Naive thymus-derived CD4-positive, alpha-beta T cell (primary cell): ENCODE results near the gene SAP30BP. TPM values are rescaled to one million over a fixed set of nuclear protein-coding genes. Genes with fewer than 3 reads are reported as not detected.
A peak's percentile ranks its signal among the peaks of the same experiment; 100 is the strongest.

Source experiments
- ATAC-seq: fragments of 150-1000 bp; cut with Tn5 transposase; 2 replicates; pipeline ENCODE4 v1.10.0; 2021; ENCODE audit warnings: mild to moderate bottlenecking, moderate library complexity
- CTCF ChIA-PET: fragments of 350-600 bp; sonication (Branson Sonifier 250); formaldehyde crosslinking; loops from one replicate; lab custom pipeline; 2021; ENCODE audit warnings: antibody characterized with exemption; lab: Charles Lee
- POLR2A ChIA-PET: fragments of 350-600 bp; sonication (Branson Sonifier 250); formaldehyde crosslinking; loops from one replicate; lab custom pipeline; 2021; ENCODE audit warnings: antibody characterized with exemption, inconsistent platforms; lab: Charles Lee
- DNase-seq, 9 donors: peaks; one replicate each; pipeline versions ENCODE4 v3.0.0 to v3.0.0-alpha.2; 2020 to 2022; ENCODE audit warnings: mixed read lengths in 1 of 9
- H3K27ac ChIP-seq: one replicate; pipeline ENCODE4 v1.7.0; 2013; ENCODE audit warnings: mild to moderate bottlenecking, low read depth, low read length, moderate library complexity
- H3K27me3 ChIP-seq, 2 donors: one replicate each; pipeline ENCODE4 v1.7.0; 2013; ENCODE audit warnings: low read length in 2 of 2, mild to moderate bottlenecking in 2 of 2, moderate library complexity in 2 of 2; ENCODE audit not compliant: control insufficient read depth in 2 of 2, insufficient read depth in 2 of 2
- H3K36me3 ChIP-seq, 3 experiments: 1 replicate in 2 of 3; 2 replicates in 1 of 3; pipeline ENCODE4 v1.7.0; 2013; ENCODE audit warnings: low read length in 3 of 3, mild to moderate bottlenecking in 3 of 3, moderate library complexity in 1 of 3; ENCODE audit not compliant: insufficient read depth in 3 of 3, control insufficient read depth in 2 of 3
- H3K4me1 ChIP-seq, 2 donors: one replicate each; pipeline ENCODE4 v1.7.0; 2013; ENCODE audit warnings: low read length in 2 of 2, mild to moderate bottlenecking in 2 of 2, moderate library complexity in 1 of 2; ENCODE audit not compliant: control insufficient read depth in 2 of 2, insufficient read depth in 2 of 2
- H3K4me3 ChIP-seq: 2 replicates; pipeline ENCODE4 v1.7.0; 2013; ENCODE audit warnings: mild to moderate bottlenecking, low read length
- H3K9me3 ChIP-seq, 3 experiments: 1 replicate in 2 of 3; 2 replicates in 1 of 3; pipeline ENCODE4 v1.7.0; 2013; ENCODE audit warnings: low read length in 3 of 3; ENCODE audit not compliant: control insufficient read depth in 2 of 3
- H3K27ac Mint-ChIP-seq, 9 donors: one replicate each; pipeline ENCODE4 v1.8.0; 2020 to 2022; ENCODE audit warnings: mixed read lengths in 9 of 9, mild to moderate bottlenecking in 8 of 9, moderate library complexity in 5 of 9, inconsistent platforms in 2 of 9
- H3K27me3 Mint-ChIP-seq, 5 donors: one replicate each; pipeline ENCODE4 v1.8.0; 2021 to 2022; ENCODE audit warnings: mixed read lengths in 5 of 5, mild to moderate bottlenecking in 1 of 5
- H3K36me3 Mint-ChIP-seq, 5 donors: one replicate each; pipeline ENCODE4 v1.8.0; 2020 to 2022; ENCODE audit warnings: mixed read lengths in 5 of 5, mild to moderate bottlenecking in 3 of 5, inconsistent platforms in 1 of 5
- H3K4me1 Mint-ChIP-seq, 7 donors: one replicate each; pipeline ENCODE4 v1.8.0; 2020 to 2022; ENCODE audit warnings: mixed read lengths in 7 of 7, mild to moderate bottlenecking in 3 of 7, inconsistent platforms in 1 of 7
- H3K4me3 Mint-ChIP-seq, 10 donors: one replicate each; pipeline ENCODE4 v1.8.0; 2020 to 2022; ENCODE audit warnings: mild to moderate bottlenecking in 10 of 10, mixed read lengths in 10 of 10, moderate library complexity in 6 of 10, inconsistent platforms in 2 of 10
- H3K9me3 Mint-ChIP-seq, 11 donors: one replicate each; pipeline ENCODE4 v1.8.0; 2020 to 2022; ENCODE audit warnings: mixed read lengths in 11 of 11, mild to moderate bottlenecking in 4 of 11, inconsistent platforms in 1 of 11, moderate library complexity in 1 of 11
- intact Hi-C, 2 donors: fragments of 100-400 bp; cut with micrococcal nuclease; formaldehyde crosslinking; loops; one replicate each; pipeline ENCODE4 v1.15.1; 2023
- polyA plus RNA-seq, 2 donors: library from polyadenylated mRNA; unstranded; fragments of 300-500 nt; fragmentation: Illumina TruSeq; gene quantifications; one replicate each; pipeline ENCODE4 v1.2.3, GENCODE V29; 2021
- total RNA-seq, 6 experiments: library from RNA in 5 of 6; stranded (reverse) in 5 of 6; gene quantifications; 1 replicate in 5 of 6; 2 replicates in 1 of 6; pipeline ENCODE4 v1.2.3 and lab custom pipeline; 2021 to 2026

Gene SAP30BP
- total and polyA plus RNA-seq, 7 experiments from 2014 or later: 69.5 to 198 (median 114) TPM

GRCh38 chr17:75662511-75662910 lies 4.6 kb upstream of the SAP30BP start:
- H3K4me3 Mint-ChIP-seq: peak overlapping the region in 1 of 10 donors; percentile 32
- H3K27ac ChIP-seq: no peak overlapping the region
- H3K9me3 ChIP-seq: no peaks in the 10 kb centered on the region
- ChIA-PET CTCF (interaction anchor here (0.6 to 1.7 kb wide), 3 partner anchors 10 to 975 kb away, joined by 3 to 4 read pairs (median 3); no protein-coding TSS in a partner anchor), POLR2A (no interaction called here)
- H3K4me1 Mint-ChIP-seq: peaks cover 2 to 14% (median 6%) of the 10 kb centered on the region in 7 donors
- intact Hi-C loops: no loop called here
- DNase-seq (no peak), ATAC-seq (no peak)
- no peak overlapping the region for H3K4me3 ChIP-seq
- no peaks in the 10 kb centered on the region for H3K27me3 Mint-ChIP-seq
- H3K27me3 ChIP-seq: no peaks in the 10 kb centered on the region
- no peak overlapping the region for H3K27ac Mint-ChIP-seq
- peaks cover 4 to 34% (median 8%) of the 10 kb centered on the region in 5 donors for H3K36me3 Mint-ChIP-seq
- peaks cover 0 to 54% (median 4%) of the 10 kb centered on the region in 3 experiments for H3K36me3 ChIP-seq
- peaks cover 9 to 12% of the 10 kb centered on the region in 2 donors for H3K4me1 ChIP-seq
- no peaks in the 10 kb centered on the region for H3K9me3 Mint-ChIP-seq

DNA sequence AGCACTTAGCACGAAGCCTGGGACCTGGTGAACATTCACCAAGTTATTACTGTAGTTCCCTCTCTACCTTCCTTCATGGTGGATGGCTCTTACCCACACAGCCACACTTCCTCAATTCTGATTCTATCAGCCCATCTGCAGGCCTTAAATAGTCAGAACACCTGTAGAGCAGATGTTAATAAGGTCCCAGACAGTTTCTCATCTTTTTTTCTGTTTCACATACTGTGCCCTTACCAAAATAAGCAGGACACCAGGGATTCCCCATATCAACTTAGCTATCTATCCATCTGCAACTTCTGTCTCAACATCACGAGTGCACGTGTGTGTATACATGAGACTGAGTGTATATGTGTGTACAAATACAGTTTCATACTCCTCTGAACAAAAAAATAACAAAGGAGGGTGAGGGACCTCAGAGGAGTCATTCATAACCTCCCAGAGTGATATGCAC lies 3.0 kb upstream of the SAP30BP start:
- DNase-seq (no peak), ATAC-seq (no peak)
- intact Hi-C loops: no loop called here
- peaks cover 0 to 52% (median 4%) of the 10 kb centered on the region in 3 experiments for H3K36me3 ChIP-seq
- Mint-ChIP-seq H3K9me3 (no peaks in the 10 kb centered on the region), H3K27me3 (no peaks in the 10 kb centered on the region), H3K27ac (no peak overlapping the region), H3K4me1 (peaks cover 4 to 26% (median 7%) of the 10 kb centered on the region in 7 donors), H3K36me3 (peaks cover 4 to 39% (median 13%) of the 10 kb centered on the region in 5 donors), H3K4me3 (no peak overlapping the region)
- H3K4me3 ChIP-seq: no peak overlapping the region
- H3K4me1 ChIP-seq: peaks cover 19 to 21% of the 10 kb centered on the region in 2 donors
- no peaks in the 10 kb centered on the region for H3K27me3 ChIP-seq
- ChIA-PET CTCF (no interaction called here), POLR2A (no interaction called here)
- H3K27ac ChIP-seq: no peak overlapping the region
- H3K9me3 ChIP-seq: no peaks in the 10 kb centered on the region

DNA sequence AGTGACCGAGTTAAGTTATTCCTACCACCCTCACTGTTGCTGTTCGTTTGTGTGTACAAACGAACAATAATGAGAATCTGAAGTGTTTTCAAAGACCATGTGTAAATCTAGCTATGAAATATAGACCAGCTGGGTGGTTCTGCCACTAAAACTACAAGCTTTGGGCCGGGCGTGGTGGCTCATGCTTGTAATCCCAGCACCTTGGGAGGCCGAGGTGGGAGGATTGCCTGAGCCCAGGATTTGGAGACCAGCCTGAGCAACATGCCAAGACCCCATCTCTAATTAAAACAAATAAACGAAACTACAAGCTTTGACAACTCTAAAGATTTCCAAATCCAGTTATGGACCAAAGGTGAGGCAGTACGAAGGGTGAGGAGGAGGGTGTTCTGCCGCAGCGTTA lies 1.2 kb upstream of the SAP30BP start:
- Mint-ChIP-seq H3K4me3 (peak overlapping the region in 5 of 10 donors; percentile 59 to 68 (median 63)), H3K27ac (peak overlapping the region in 5 of 9 donors; percentile 6 to 83 (median 60)), H3K36me3 (peaks cover 8 to 41% (median 20%) of the 10 kb centered on the region in 5 donors), H3K4me1 (peaks cover 11 to 34% (median 15%) of the 10 kb centered on the region in 7 donors), H3K27me3 (no peaks in the 10 kb centered on the region), H3K9me3 (no peaks in the 10 kb centered on the region)
- no peak for ATAC-seq
- H3K4me1 ChIP-seq: peaks cover 21 to 24% of the 10 kb centered on the region in 2 donors
- CTCF ChIA-PET: interaction anchor here (0.6 to 1.9 kb wide), 6 partner anchors 9 to 189 kb away, joined by 3 to 6 read pairs (median 4); partner anchors contain the start of genes SMIM5 and WBP2
- intact Hi-C loops: loop anchor here (2.0 to 5.0 kb wide), 4 partner anchors 83 to 794 kb away; partner anchors contain the start of genes CASKIN2 (in 1 of the 2), FDXR (in 1 of the 2), PRPSAP1 (in 1 of the 2) and TSEN54 (in 1 of the 2)
- DNase-seq: no peak
- no peaks in the 10 kb centered on the region for H3K27me3 ChIP-seq
- H3K4me3 ChIP-seq: peak overlapping the region; percentile 99
- peaks cover 7 to 53% (median 10%) of the 10 kb centered on the region in 3 experiments for H3K36me3 ChIP-seq
- H3K9me3 ChIP-seq: no peaks in the 10 kb centered on the region
- peak overlapping the region; percentile 96 for H3K27ac ChIP-seq
- POLR2A ChIA-PET: interaction anchor here (0.6 to 2.3 kb wide), 13 partner anchors 8 to 621 kb away, joined by 3 to 16 read pairs (median 4); partner anchors contain the start of genes GALK1, SLC25A19 and UNK

GRCh38 chr17:75667825-75668224 lies 687 bp downstream of the SAP30BP start:
- POLR2A ChIA-PET: interaction anchor here (0.9 to 2.3 kb wide), 7 partner anchors 10 to 108 kb away, joined by 3 to 16 read pairs (median 4); no protein-coding TSS in a partner anchor
- H3K9me3 Mint-ChIP-seq: no peaks in the 10 kb centered on the region

DNA sequence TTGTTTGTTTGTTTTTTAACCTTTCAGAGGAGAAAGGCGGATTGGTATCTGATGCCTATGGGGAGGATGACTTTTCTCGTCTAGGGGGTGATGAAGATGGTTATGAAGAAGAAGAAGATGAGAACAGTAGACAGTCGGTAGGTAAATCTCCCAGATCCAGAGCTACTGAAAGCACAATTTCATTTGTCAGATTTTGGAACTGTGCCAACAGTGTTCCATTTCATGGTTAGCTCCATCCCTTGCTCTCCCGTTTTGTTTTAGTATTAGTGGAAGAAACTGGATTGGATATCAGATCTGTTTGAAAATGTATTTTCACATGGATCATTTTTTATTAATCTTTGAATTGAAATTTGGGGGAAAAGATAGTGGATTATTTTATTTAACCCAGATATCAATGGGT lies 1.4 kb downstream of the SAP30BP start:
- DNase-seq: no peak
- Mint-ChIP-seq H3K9me3 (no peaks in the 10 kb centered on the region), H3K27ac (peak overlapping the region in 1 of 9 donors; percentile 40), H3K36me3 (peaks cover 8 to 34% (median 17%) of the 10 kb centered on the region in 5 donors), H3K27me3 (no peaks in the 10 kb centered on the region), H3K4me3 (peak overlapping the region in 1 of 10 donors; percentile 74), H3K4me1 (peaks cover 11 to 34% (median 21%) of the 10 kb centered on the region in 7 donors)
- H3K9me3 ChIP-seq: no peaks in the 10 kb centered on the region
- H3K27me3 ChIP-seq: no peaks in the 10 kb centered on the region
- peak overlapping the region; percentile 96 for H3K27ac ChIP-seq
- H3K4me1 ChIP-seq: peaks cover 21 to 26% of the 10 kb centered on the region in 2 donors
- ATAC-seq: no peak
- H3K4me3 ChIP-seq: no peak overlapping the region
- POLR2A ChIA-PET: interaction anchor here (0.9 to 1.8 kb wide), 2 partner anchors 21 to 85 kb away, joined by 3 to 4 read pairs; no protein-coding TSS in a partner anchor
- H3K36me3 ChIP-seq: peaks cover 6 to 58% (median 20%) of the 10 kb centered on the region in 3 experiments
- CTCF ChIA-PET: no interaction called here
- intact Hi-C loops: loop anchor here in 1 of 2 donors (5.0 kb wide), 3 partner anchors 151 to 796 kb away; partner anchors contain the start of genes CASKIN2, FDXR, PRPSAP1 and TSEN54

More at GRCh38 chr17:75667825-75668224, 687 bp downstream of the SAP30BP start:
- no peaks in the 10 kb centered on the region for H3K9me3 ChIP-seq
- intact Hi-C loops: loop anchor here (1.0 to 5.0 kb wide), 12 partner anchors 79 to 796 kb away; partner anchors contain the start of genes ACOX1 (in 1 of the 2), CASKIN2 (in 1 of the 2), FBF1 (in 1 of the 2) and FDXR (in 1 of the 2)
- Mint-ChIP-seq H3K4me3 (no peak overlapping the region), H3K27me3 (no peaks in the 10 kb centered on the region), H3K36me3 (peaks cover 8 to 35% (median 17%) of the 10 kb centered on the region in 5 donors), H3K4me1 (peaks cover 9 to 34% (median 21%) of the 10 kb centered on the region in 7 donors), H3K27ac (no peak overlapping the region)
- CTCF ChIA-PET: no interaction called here
- peaks cover 6 to 53% (median 20%) of the 10 kb centered on the region in 3 experiments for H3K36me3 ChIP-seq
- ATAC-seq: no peak
- no peaks in the 10 kb centered on the region for H3K27me3 ChIP-seq
- peaks cover 21 to 26% of the 10 kb centered on the region in 2 donors for H3K4me1 ChIP-seq
- H3K27ac ChIP-seq: peak overlapping the region; percentile 96
- no peak for DNase-seq
- H3K4me3 ChIP-seq: peak overlapping the region; percentile 99

DNA sequence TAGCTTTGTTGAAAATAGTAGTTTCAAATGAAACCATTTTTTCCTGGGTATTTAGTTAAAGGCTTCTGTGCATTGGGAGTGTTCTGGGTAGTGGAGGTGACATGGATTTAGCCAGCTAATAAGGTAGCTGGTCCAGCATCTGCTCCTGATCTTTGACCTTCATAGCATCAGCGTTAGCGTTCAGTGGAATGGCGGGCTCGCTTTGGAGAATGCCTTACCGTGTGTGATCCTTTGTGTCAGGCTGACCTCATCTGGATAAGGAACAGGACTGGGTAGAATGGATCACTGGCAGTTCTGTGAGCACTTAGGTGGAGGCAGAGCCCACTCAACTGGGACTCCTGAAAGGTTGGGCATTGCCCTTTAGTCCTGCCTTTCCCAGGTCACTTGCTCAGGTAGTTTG lies 3.7 kb downstream of the SAP30BP start:
- H3K27me3 Mint-ChIP-seq: no peaks in the 10 kb centered on the region
- H3K27ac Mint-ChIP-seq: peak overlapping the region in 1 of 9 donors; percentile 47
- DNase-seq: no peak
- no peak for ATAC-seq
- peaks cover 17 to 26% of the 10 kb centered on the region in 2 donors for H3K4me1 ChIP-seq
- no peaks in the 10 kb centered on the region for H3K27me3 ChIP-seq
- peaks cover 4 to 25% (median 12%) of the 10 kb centered on the region in 5 donors for H3K36me3 Mint-ChIP-seq
- no peak overlapping the region for H3K4me3 ChIP-seq
- ChIA-PET CTCF (interaction anchor here (2.1 to 8.7 kb wide), 2 partner anchors 77 to 82 kb away, joined by 7 to 97 read pairs; no protein-coding TSS in a partner anchor), POLR2A (interaction anchor here (0.5 to 1.2 kb wide), 2 partner anchors 39 to 76 kb away, joined by 3 to 4 read pairs; no protein-coding TSS in a partner anchor)
- intact Hi-C loops: no loop called here
- peak overlapping the region in 3 of 10 donors; percentile 10 to 32 (median 11) for H3K4me3 Mint-ChIP-seq
- H3K4me1 Mint-ChIP-seq: peaks cover 12 to 30% (median 18%) of the 10 kb centered on the region in 7 donors
- no peaks in the 10 kb centered on the region for H3K9me3 ChIP-seq
- no peaks in the 10 kb centered on the region for H3K9me3 Mint-ChIP-seq
- peaks cover 6 to 56% (median 20%) of the 10 kb centered on the region in 3 experiments for H3K36me3 ChIP-seq
- no peak overlapping the region for H3K27ac ChIP-seq
